Hepatocyte (in vitro differentiated cells): ENCODE data around the gene C11orf54. TPM values are rescaled to one million over a fixed set of nuclear protein-coding genes. Genes with fewer than 3 reads are reported as not detected.

Experiments used
- DNase-seq: peaks from one replicate; pipeline ENCODE4 v3.0.0-alpha.2; 2016; ENCODE audit warnings: low spot score
- H2AFZ ChIP-seq: fragments of 200-600 bp; sonication (generic); 2 replicates; pipeline ENCODE4 v1.6.0; 2016; ENCODE audit warnings: antibody characterized with exemption, mild to moderate bottlenecking
- H3K27ac ChIP-seq: fragments of 200-600 bp; sonication (generic); 2 replicates; pipeline ENCODE4 v1.5.1; 2016; ENCODE audit warnings: mild to moderate bottlenecking
- H3K27me3 ChIP-seq: fragments of 200-600 bp; sonication (generic); 2 replicates; pipeline ENCODE4 v1.6.1; 2016
- H3K36me3 ChIP-seq: fragments of 200-600 bp; sonication (generic); replicated peaks from 2 replicates; pipeline ENCODE4 v1.5.1; 2016; ENCODE audit warnings: low read depth; ENCODE audit not compliant: insufficient read depth
- H3K4me1 ChIP-seq: fragments of 200-600 bp; sonication (generic); 2 replicates; pipeline ENCODE4 v1.5.1; 2016; ENCODE audit warnings: mild to moderate bottlenecking, moderate library complexity; ENCODE audit not compliant: insufficient read depth
- H3K4me2 ChIP-seq: fragments of 200-600 bp; sonication (generic); 2 replicates; pipeline ENCODE4 v1.6.0; 2016
- H3K4me3 ChIP-seq: fragments of 200-600 bp; sonication (generic); 2 replicates; pipeline ENCODE4 v1.5.1; 2016; ENCODE audit warnings: mild to moderate bottlenecking
- H3K79me2 ChIP-seq: fragments of 200-600 bp; sonication (generic); 2 replicates; pipeline ENCODE4 v1.6.0; 2017; ENCODE audit warnings: mild to moderate bottlenecking
- H3K9me2 ChIP-seq: fragments of 200-600 bp; sonication (generic); replicated peaks from 2 replicates; pipeline ENCODE4 v1.6.0; 2017; ENCODE audit warnings: mild to moderate bottlenecking; ENCODE audit not compliant: insufficient read depth
- H3K9me3 ChIP-seq: fragments of 200-600 bp; sonication (generic); 2 replicates; pipeline ENCODE4 v1.5.1; 2016; ENCODE audit warnings: low read depth, mild to moderate bottlenecking
- H4K20me1 ChIP-seq: fragments of 200-600 bp; sonication (generic); 2 replicates; pipeline ENCODE4 v1.6.0; 2016; ENCODE audit warnings: mild to moderate bottlenecking; ENCODE audit not compliant: insufficient read depth, poor library complexity, severe bottlenecking
- CTCF ChIP-seq: fragments of 200-600 bp; sonication (generic); IDR thresholded peaks from 2 replicates; pipeline ENCODE4 v1.5.1; 2016; ENCODE audit warnings: antibody characterized with exemption, mild to moderate bottlenecking; ENCODE audit not compliant: poor library complexity
- EZH2 ChIP-seq: fragments of 200-600 bp; sonication (generic); IDR thresholded peaks from 2 replicates; pipeline ENCODE4 v1.6.1; 2016; ENCODE audit warnings: antibody characterized with exemption, mild to moderate bottlenecking, borderline replicate concordance
- EZH2phosphoT487 ChIP-seq: fragments of 200-600 bp; sonication (generic); IDR thresholded peaks from one replicate; pipeline ENCODE4 v1.6.1; 2018; ENCODE audit warnings: antibody characterized with exemption, mild to moderate bottlenecking, low read depth, moderate library complexity; ENCODE audit not compliant: unreplicated experiment, severe bottlenecking
- WGBS: methylation state at CpG from one replicate; pipeline ENCODE4 v1.1.6; 2016; ENCODE audit warnings: low lambda C conversion rate; ENCODE audit errors: missing lambda C conversion rate; 5-methylcytosine and 5-hydroxymethylcytosine counted together
- polyA plus RNA-seq: library from polyadenylated mRNA; unstranded; fragments of >200 nt; fragmentation: Nextera tagmentation; extraction: Ambion mirVana; gene quantifications from 2 replicates; pipeline ENCODE4 v1.2.1, GENCODE V29; 2016
- total RNA-seq: library from RNA; depleted of rRNA; stranded (reverse); fragments of >200 nt; gene quantifications from 2 replicates; pipeline ENCODE4 v1.2.3, GENCODE V29; 2014

Gene C11orf54
- total and polyA plus RNA-seq, 2 experiments from 2014 or later, result 31.1 to 75.6 TPM

GRCh38 chr11:93784145-93784934, 42.9 kb downstream of the C11orf54 start, which contains the start of gene MED17:
MED17 (plus strand) TSS chr11:93784282; CDS start chr11:93784514, 232 bp downstream.
- peak within 1 kb of the TSS; percentile 79 for H3K4me3 ChIP-seq
- 2% methylated on average over 71 of the region's 72 CpGs for WGBS
- H3K79me2 ChIP-seq, result peaks cover 53% of the 10 kb centered on the region
- H3K36me3 ChIP-seq, result no peaks in the 10 kb centered on the region
- H3K4me1 ChIP-seq, result peaks cover 24% of the 10 kb centered on the region
- peak; percentile 98 for DNase-seq
- peak within 1 kb of the TSS; percentile 98 for H3K27ac ChIP-seq
- peaks cover 44% of the 10 kb centered on the region for H4K20me1 ChIP-seq
- H3K9me2 ChIP-seq, result no peaks in the 10 kb centered on the region
- H3K4me2 ChIP-seq, result peak within 1 kb of the TSS; percentile 83
- H3K9me3 ChIP-seq, result no peaks in the 10 kb centered on the region
- no peaks in the 10 kb centered on the region for H3K27me3 ChIP-seq
- H2AFZ ChIP-seq, result peak within 1 kb of the TSS; percentile 84
- TF ChIP-seq EZH2phosphoT487 (no peak), CTCF (peak; percentile 27)

- H3K36me3 ChIP-seq, result no peaks in the 10 kb centered on the region
- peak; percentile 6 for DNase-seq
- no peaks in the 10 kb centered on the region for H3K9me3 ChIP-seq
- no peaks in the 10 kb centered on the region for H3K27me3 ChIP-seq
- H3K4me2 ChIP-seq, result peak overlapping the region; percentile 83
- H3K9me2 ChIP-seq, result no peaks in the 10 kb centered on the region
- peaks cover 24% of the 10 kb centered on the region for H3K4me1 ChIP-seq
- TF ChIP-seq EZH2 (no peak), EZH2phosphoT487 (no peak), CTCF (no peak)
- WGBS, result under 1% methylated on average over 13 of the region's 13 CpGs
- H2AFZ ChIP-seq, result peak overlapping the region; percentile 84
- H4K20me1 ChIP-seq, result peaks cover 49% of the 10 kb centered on the region
- H3K4me3 ChIP-seq, result peak overlapping the region; percentile 79
- peaks cover 59% of the 10 kb centered on the region for H3K79me2 ChIP-seq
- H3K27ac ChIP-seq, result peak overlapping the region; percentile 98
Measured at GRCh38 chr11:93784935-93785360, 43.5 kb downstream of the C11orf54 start.

GRCh38 chr11:93791493-93791892, 50.0 kb downstream of the C11orf54 start:
- Histone ChIP-seq H3K4me3 (no peak overlapping the region), H3K9me3 (no peaks in the 10 kb centered on the region), H3K9me2 (no peaks in the 10 kb centered on the region), H4K20me1 (peaks cover 58% of the 10 kb centered on the region), H2AFZ (no peak overlapping the region), H3K4me1 (peaks cover 11% of the 10 kb centered on the region), H3K79me2 (peaks cover 86% of the 10 kb centered on the region), H3K4me2 (no peak overlapping the region), H3K27me3 (no peaks in the 10 kb centered on the region), H3K36me3 (no peaks in the 10 kb centered on the region), H3K27ac (no peak overlapping the region)
- TF ChIP-seq EZH2phosphoT487, result no peak
- no peak for TF ChIP-seq EZH2
- TF ChIP-seq CTCF, result no peak
- 85% methylated on average over 5 of the region's 5 CpGs for WGBS
- no peak for DNase-seq
